K562 (cell line): ENCODE measurements around the gene KCNK4. TPM values are rescaled to one million over a fixed set of nuclear protein-coding genes. Genes with fewer than 3 reads are reported as not detected.

Experiments used
- ATF7 ChIP-seq: fragments of 450-650 bp; IDR thresholded peaks from 2 replicates; pipeline ENCODE4 v1.7.1; 2014; ENCODE audit warnings: mild to moderate bottlenecking, moderate library complexity
- BCLAF1 ChIP-seq, 2 experiments: fragments of 450-650 bp in 1 of 2; IDR thresholded peaks; 2 replicates each; pipeline ENCODE4 v1.6.1; 2011 to 2017; ENCODE audit warnings: low read depth in 2 of 2, antibody characterized with exemption in 1 of 2, borderline replicate concordance in 1 of 2, low read length in 1 of 2, mild to moderate bottlenecking in 1 of 2, mixed read lengths in 1 of 2; ENCODE audit not compliant: control insufficient read depth in 1 of 2
- CTBP1 ChIP-seq: fragments of 450-650 bp; IDR thresholded peaks from 2 replicates; pipeline ENCODE4 v1.6.1; 2016; ENCODE audit warnings: borderline replicate concordance
- DMBX1 ChIP-seq: fragments of 250-450 bp; sonication (Bioruptor Pico); IDR thresholded peaks from 2 replicates; pipeline ENCODE4 v1.8.0; 2022; ENCODE audit warnings: inconsistent platforms, mild to moderate bottlenecking, moderate library complexity, borderline replicate concordance
- EP400 ChIP-seq: fragments of 450-650 bp; IDR thresholded peaks from 2 replicates; pipeline ENCODE4 v1.6.1; 2017; ENCODE audit warnings: antibody characterized with exemption, mild to moderate bottlenecking, moderate library complexity
- FOXJ3 ChIP-seq: sonication (generic); formaldehyde crosslinking; IDR thresholded peaks from 2 replicates; pipeline ENCODE4 v1.4.0; 2020; ENCODE audit warnings: mild to moderate bottlenecking, missing genetic modification reagents
- FUS ChIP-seq: fragments of 200-400 bp; formaldehyde crosslinking; optimal IDR thresholded peaks from 2 replicates; pipeline ENCODE3; 2017; ENCODE audit warnings: low read depth, low read length
- GATAD2A ChIP-seq: fragments of 450-650 bp; IDR thresholded peaks from 2 replicates; pipeline ENCODE4 v1.6.1; 2017
- GTF3C2 ChIP-seq: IDR thresholded peaks from 3 replicates; pipeline ENCODE4 v1.6.1; 2011; ENCODE audit warnings: borderline replicate concordance, mild to moderate bottlenecking, moderate library complexity; ENCODE audit not compliant: insufficient read length; ENCODE audit errors: extremely low read depth
- HEY1 ChIP-seq: fragments of 250-450 bp; sonication (Bioruptor Pico); IDR thresholded peaks from 2 replicates; pipeline ENCODE4 v1.5.0; 2020; ENCODE audit warnings: mild to moderate bottlenecking, moderate library complexity, borderline replicate concordance
- JUNB ChIP-seq: fragments of 450-650 bp; formaldehyde crosslinking; conservative IDR thresholded peaks from 2 replicates; pipeline ENCODE4 v1.4.0; 2020; ENCODE audit warnings: mild to moderate bottlenecking
- KAT8 ChIP-seq: fragments of 450-650 bp; IDR thresholded peaks from 2 replicates; pipeline ENCODE4 v1.6.1; 2016; ENCODE audit warnings: low read depth, mild to moderate bottlenecking
- MED1 ChIP-seq: sonication (generic); formaldehyde crosslinking; IDR thresholded peaks from 2 replicates; pipeline ENCODE4 v1.8.1; 2023; ENCODE audit warnings: missing genetic modification reagents, borderline replicate concordance
- MEIS2 ChIP-seq: fragments of 450-650 bp; IDR thresholded peaks from 2 replicates; pipeline ENCODE4 v1.6.1; 2014; ENCODE audit warnings: mild to moderate bottlenecking; ENCODE audit not compliant: partially characterized antibody
- MXI1 ChIP-seq: IDR thresholded peaks from 2 replicates; pipeline ENCODE4 v1.6.1; 2011; ENCODE audit warnings: low read depth, mild to moderate bottlenecking, improper control_type of control experiment, low read length
- POLR2AphosphoS5 ChIP-seq: IDR thresholded peaks from 2 replicates; pipeline ENCODE4 v1.6.1; 2011; ENCODE audit warnings: mild to moderate bottlenecking, low read depth, low read length, moderate library complexity; ENCODE audit not compliant: control insufficient read depth, insufficient read depth
- XRCC3 ChIP-seq: fragments of 450-650 bp; IDR thresholded peaks from 2 replicates; pipeline ENCODE4 v1.6.1; 2017; ENCODE audit warnings: mild to moderate bottlenecking, moderate library complexity
- ZBTB1 ChIP-seq: sonication (generic); formaldehyde crosslinking; IDR thresholded peaks from 2 replicates; pipeline ENCODE4 v1.8.1; 2023; ENCODE audit warnings: missing genetic modification reagents, low read depth, mild to moderate bottlenecking, borderline replicate concordance
- ZKSCAN8 ChIP-seq: fragments of 200-800 bp; sonication (Bioruptor generic); IDR thresholded peaks from 2 replicates; pipeline ENCODE4 v1.6.1; 2016; ENCODE audit warnings: missing genetic modification characterization, missing compliant biosample characterization
- ZNF232 ChIP-seq: sonication (generic); formaldehyde crosslinking; IDR thresholded peaks from 2 replicates; pipeline ENCODE4 v1.8.0; 2022; ENCODE audit warnings: mild to moderate bottlenecking, missing genetic modification reagents
- ZNF431 ChIP-seq: sonication (generic); formaldehyde crosslinking; IDR thresholded peaks from 2 replicates; pipeline ENCODE4 v1.8.0; 2022; ENCODE audit warnings: mild to moderate bottlenecking, missing genetic modification reagents
- ZNF707 ChIP-seq: fragments of 250-450 bp; sonication (Bioruptor Pico); conservative IDR thresholded peaks from 2 replicates; pipeline ENCODE4 v1.8.0; 2022; ENCODE audit warnings: inconsistent platforms, mild to moderate bottlenecking, moderate library complexity
- ZZZ3 ChIP-seq: fragments of 450-650 bp; IDR thresholded peaks from 2 replicates; pipeline ENCODE4 v1.6.1; 2016; ENCODE audit warnings: antibody characterized with exemption, mild to moderate bottlenecking, moderate library complexity
- polyA plus RNA-seq, 8 experiments: library from polyadenylated mRNA; depleted of rRNA in 4 of 8; stranded (reverse) in 5 of 8; unstranded in 3 of 8; fragments of >200 nt; fragmentation: Nextera tagmentation in 2 of 8; fragmentation: Illumina TruSeq in 1 of 8; extraction: Ambion mirVana in 2 of 8; extraction: Trizol in 1 of 8; gene quantifications; 2 replicates each; pipeline versions ENCODE4 v1.2.1 to v1.2.3, GENCODE V29; 2011 to 2014; ENCODE audit warnings: inconsistent platforms in 1 of 8, missing spikeins in 1 of 8
- total RNA-seq, 7 experiments: library from RNA; depleted of rRNA in 6 of 7; stranded (reverse); fragments of >200 nt in 6 of 7; fragmentation: Illumina TruSeq in 2 of 7; extraction: Trizol in 2 of 7; gene quantifications; 2 replicates each; pipeline versions ENCODE4 v1.2.1 to v1.2.3, GENCODE V29; 2011 to 2021; ENCODE audit warnings: low replicate concordance in 1 of 7

The KCNK4 gene
- total and polyA plus RNA-seq, 9 of the 15 experiments (the other 6 are each of a cell fraction or from before 2014, with no cell fraction given): not detected

DNA sequence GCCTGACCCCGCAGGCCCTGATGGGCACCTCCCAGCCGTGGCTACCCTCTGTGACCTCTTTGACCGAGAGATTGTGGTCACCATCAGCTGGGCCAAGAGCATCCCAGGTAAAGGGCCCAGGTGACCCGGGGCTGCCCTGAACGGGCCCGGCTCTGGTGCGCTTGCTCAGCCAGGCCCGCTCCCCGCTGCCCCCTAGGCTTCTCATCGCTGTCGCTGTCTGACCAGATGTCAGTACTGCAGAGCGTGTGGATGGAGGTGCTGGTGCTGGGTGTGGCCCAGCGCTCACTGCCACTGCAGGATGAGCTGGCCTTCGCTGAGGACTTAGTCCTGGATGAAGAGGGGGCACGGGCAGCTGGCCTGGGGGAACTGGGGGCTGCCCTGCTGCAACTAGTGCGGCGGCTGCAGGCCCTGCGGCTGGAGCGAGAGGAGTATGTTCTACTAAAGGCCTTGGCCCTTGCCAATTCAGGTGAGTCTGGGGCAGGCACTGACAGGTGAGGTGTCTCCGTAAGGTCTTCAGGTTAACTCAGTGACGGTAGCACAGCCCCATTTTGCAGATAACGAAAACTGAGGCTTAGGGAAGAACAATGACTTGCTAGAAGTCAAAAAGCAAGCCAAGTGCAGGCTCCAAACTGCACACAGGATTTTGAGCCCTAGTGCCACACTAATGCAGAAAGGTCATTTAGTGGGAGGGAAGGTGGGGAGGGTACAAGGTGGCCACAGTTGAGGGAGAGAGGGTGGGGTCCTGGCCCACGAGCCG, 23.9 kb downstream of the KCNK4 start (continued):
- TF ChIP-seq ZNF431 (CRISPR knock-in tag) (0 out of 2 replicates have a peak, but pooled peaks have one; percentile 29), DMBX1 (no peak), EP400 (no peak), FUS (no peak), FOXJ3 (CRISPR knock-in tag) (no peak), POLR2AphosphoS5 (no peak), GTF3C2 (no peak), MED1 (CRISPR knock-in tag) (no peak), ZBTB1 (no peak), ZZZ3 (no peak), GATAD2A (no peak), ATF7 (no peak), MXI1 (no peak), ZKSCAN8 (no peak), CTBP1 (0 out of 2 replicates have a peak, but pooled peaks have one; percentile 6), XRCC3 (no peak), MEIS2 (no peak), HEY1 (no peak), ZNF707 (CRISPR knock-in tag) (no peak), JUNB (CRISPR knock-in tag) (no peak), KAT8 (no peak), BCLAF1 (IDR thresholded peaks at IDR 0.05; ENCODE audit: borderline replicate concordance in 1 of 2, control insufficient read depth in 1 of 2, low read depth in 2 of 2, low read length in 1 of 2) (no peak), ZNF232 (CRISPR knock-in tag) (no peak)
